Measurements from ENCODE around the gene CTBS.
"Not testable (repeated sequence)": the region's sequence is repeated elsewhere in the genome, so short reads cannot be mapped to it uniquely, and the experiment has no call there.

The CTBS gene

DNA sequence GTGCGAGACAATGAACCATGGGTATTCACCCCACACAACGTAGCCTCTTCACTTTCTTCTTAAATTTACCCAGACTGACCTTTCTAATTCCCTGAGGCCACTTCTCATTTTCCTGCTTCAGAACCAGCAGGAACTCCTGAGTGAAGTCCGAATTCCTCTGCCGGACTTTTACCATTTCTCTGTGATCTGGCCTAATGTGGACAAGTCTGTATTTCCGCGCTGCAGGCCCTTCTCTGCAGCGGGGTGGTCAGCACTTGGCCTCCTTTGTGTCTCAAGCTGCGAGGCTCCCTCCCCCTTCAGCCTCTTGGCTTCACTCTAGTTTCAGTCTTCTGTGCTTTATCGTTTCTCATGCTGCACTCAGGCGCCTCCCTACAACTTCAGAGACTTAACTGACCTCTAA lies 9.4 kb upstream of the CTBS start:
- DNase-seq: no peak

DNA sequence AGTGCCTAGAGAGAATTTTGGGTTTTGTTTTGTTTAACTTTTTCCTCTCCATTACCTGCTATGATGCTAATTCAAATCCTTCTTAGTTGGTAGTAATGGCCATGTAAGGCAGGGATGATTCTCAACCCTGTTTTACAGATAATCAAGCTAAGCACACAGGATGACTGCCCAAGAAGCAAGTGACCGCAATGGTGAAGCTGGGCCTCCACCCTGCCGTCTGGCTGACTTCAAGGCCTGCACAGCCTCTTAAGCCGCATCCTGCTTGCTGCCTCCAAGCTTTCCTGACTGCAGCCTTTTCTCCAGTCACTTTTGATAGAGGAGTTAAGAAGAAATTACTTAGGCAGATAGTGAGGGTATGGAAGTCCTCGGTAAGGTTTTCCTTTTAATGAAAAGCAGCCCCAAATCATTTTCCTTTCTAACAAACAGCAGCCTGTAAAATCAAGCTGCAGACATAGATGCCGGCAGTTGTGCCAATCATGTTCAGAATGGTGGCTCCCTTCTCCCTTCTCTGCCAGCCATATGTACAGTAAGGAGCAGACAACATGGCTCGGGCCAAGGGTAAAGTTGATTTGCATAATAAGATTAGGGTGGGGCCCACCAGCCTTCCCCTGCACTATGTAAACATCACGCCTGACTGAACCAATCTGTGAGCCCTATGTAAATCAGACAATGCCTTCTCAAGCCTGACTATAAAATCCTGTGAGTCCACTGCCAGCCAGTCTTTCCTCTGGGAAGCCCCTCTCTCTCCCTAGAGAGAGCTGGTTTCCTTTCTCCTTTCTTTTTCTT lies 8.8 kb upstream of the CTBS start:
- DNase-seq: no peak

DNA sequence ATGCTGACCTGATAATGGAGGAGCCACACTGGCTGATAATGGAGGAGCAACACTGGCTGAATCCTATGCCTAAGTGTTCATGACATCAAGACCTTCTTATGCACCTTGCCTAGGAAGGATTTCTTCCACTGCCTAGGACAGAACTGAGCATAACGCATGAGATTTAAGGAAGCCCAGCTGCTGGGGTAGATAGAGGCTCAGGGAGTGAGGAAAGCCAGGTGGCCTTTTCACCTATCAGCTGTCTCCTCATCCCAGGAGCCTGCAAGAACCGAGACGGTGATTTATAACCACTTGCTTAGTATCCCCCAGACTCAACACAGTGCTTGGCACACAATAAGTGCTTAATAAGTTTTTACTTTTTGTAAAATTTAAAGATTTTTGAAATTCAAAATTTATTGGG lies 7.4 kb upstream of the CTBS start:
- no peak for DNase-seq

DNA sequence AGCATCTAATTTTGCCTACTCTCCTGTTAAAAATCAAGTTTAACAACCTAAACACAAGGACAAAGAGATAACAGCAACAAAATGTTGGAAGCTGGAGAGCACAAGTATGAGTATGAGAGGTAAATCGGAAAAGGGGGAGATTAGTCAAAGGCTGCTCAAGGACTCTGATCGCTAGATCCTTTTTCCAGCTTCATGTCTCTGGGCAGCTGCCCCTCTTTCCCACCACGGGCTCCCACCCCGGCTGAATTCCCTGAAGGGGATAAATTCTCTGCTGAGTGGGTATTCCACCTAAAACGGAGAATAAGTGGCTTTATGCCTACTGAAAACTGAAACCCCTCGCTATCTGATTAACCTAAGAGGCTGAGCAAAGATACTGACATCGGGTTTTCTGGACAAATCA lies 696 bp upstream of the CTBS start:
- no peak for DNase-seq

DNA sequence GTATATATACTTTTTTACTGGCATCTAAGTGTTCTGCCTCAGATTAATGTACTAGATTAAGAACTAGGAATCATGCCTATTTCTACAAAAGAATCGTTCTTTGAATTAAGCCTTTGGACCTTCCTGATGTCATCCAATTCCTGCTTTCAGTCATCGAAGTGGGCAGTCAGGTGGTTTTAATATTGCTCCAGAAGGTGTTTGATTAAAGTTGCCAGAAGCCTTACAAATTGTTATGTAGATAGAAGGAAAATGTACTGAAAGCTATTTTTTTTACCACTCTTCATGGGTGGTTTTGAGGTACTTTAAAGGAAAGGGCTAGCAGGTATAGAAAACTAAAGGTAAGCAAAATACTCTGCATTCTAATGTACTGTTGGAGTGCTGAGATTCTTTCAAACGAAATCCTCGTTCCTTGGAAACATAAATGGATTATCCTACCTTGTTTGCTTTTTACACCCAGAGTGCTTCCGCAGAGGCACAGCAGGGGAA lies 716 bp downstream of the CTBS start:
- DNase-seq: no peak

DNA sequence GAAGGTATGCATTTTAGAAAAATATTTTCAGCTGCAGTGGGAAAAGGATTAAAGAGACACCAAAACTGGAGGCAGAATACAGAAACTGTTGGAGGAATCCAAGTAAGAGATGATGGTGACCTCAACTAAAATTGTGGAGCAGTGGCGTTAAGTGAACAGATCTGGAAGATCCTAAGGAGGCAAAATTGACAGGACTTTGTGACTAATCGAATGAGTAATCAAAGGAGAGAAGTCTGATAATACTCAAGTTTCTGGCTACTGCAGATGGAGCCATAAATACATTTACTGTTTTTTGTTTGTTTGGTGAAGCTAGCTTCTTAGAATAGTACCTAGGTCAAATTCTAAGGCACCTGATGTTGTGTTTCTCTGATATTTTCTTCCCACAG lies 3.1 kb downstream of the CTBS start:
- no peak for DNase-seq

DNA sequence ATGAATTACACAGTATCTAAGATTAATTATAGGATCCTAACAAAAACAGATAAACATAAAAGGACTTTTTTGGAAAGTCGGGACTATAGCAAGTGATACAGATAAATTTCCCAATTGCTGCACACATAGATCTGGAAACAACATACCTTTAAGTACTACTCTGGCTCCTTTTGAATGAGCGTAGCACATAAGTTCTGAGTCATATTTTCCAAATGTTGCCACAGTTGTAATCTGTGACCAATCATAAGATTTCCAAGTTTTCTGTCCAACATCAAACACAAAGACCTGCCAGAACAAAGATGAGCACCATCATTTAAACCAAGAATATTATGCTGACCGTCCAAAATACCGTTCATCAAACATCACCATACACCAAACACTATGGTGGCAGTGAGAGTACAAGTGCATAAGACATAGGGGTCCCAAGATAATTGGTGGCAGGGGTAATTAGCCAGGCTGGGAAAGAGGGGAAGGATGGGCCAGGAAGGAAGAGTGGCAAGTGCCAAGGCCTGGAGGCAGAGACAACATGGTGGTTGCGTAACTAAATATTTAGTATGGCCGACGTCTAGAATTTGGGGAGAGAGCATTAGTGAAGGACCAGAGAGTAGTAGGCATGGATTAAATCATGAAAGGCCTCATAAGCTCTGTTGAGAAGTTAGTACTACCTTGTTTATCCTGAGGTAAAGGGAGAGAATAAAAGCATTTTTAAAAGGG lies 3.6 kb downstream of the CTBS start:
- DNase-seq: no peak

DNA sequence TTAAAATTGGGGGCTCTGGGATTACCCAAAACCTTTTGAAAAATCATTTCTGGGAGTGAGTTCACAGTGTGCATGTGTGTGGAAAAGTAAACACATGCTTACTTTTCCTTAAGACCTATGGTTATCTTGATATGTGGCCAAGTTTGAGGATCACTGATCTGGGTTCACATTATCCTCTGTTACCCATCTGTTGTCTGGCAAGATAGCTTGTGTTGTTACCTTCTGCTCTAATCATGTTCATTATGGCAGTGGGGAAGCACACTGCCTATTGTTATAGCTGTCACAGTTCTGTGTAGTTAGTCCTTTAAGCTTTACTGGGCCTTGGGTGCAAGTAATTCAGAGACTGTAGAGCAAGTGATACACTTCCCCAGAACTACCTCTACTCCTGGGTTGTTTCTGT lies 5.0 kb downstream of the CTBS start:
- DNase-seq: no peak

DNA sequence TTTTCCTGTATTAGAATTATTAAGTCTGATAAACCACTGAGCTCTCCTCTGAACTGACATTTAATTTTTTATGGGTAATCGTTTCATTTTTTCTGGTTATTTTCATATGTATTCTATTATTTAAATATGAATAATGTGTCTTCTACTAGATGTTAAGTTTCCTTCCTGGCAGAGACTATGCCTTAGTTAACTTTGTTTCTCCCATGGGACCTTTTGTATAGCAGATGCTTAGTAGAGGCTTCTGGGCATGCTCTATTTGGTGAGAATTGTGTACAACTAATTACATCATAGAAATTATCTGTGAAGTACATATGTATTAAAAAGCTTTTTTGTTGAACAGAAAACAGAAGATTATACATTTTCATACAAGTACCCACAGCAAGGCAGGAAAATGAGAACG lies 23.4 kb downstream of the CTBS start:
- DNase-seq: no peak

DNA sequence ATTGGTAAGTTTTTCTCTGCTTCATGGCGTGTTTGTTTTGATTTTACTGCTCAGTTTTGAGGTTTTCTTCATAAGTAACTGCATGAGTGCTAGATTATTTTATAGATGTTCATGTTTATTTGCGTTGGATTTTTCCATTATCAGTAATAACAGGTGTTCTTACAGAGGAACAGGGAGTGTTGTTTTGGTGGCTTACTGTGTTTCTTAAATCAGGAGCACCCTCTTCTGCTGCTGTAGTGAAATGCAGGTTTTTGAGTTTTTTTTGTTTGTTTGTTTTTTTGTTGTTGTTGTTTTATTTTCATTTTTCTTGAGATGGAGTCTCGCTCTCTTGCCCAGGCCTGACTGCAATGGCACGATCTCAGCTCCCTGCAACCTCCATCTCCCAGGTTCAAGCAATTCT lies 32.6 kb downstream of the CTBS start:
- no peak for DNase-seq

DNA sequence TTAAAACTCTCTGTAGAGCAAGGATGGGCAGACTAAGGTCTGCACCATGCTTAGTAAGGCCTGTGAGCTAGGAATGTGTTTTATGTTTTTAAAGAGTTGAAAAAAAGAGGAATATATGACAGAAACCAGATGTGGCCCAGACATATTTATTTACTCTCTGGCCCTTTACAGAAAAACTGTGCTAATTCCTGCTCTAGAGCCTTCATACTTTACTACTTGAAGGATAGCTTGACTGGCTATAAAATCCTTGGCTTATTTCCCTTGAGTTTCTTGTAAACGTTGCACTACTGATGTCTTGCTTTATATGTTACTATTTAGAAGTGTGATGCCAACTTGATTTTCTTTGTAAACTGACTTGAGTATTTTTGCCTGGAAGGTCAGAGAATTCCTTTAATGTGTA lies 33.5 kb downstream of the CTBS start:
- DNase-seq: no peak

DNA sequence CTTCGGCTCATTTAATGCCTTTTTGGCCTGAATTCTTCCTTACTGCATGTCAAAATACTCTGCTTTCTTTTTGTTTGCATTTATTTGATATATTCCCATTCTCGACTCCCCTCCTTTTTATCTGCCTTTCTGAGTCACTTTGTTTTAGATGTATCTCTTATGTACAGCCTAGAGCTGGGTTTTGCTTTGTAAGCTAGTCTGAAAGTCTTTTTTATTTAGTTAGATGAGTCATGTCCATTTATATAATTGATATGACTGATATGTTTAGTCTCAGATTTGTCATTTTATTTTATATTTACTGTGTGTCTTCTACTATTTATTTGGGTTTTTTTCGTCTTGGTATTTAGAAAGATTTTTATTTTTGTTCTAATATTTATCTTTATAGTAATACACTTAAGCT lies 34.3 kb downstream of the CTBS start:
- DNase-seq: no peak

DNA sequence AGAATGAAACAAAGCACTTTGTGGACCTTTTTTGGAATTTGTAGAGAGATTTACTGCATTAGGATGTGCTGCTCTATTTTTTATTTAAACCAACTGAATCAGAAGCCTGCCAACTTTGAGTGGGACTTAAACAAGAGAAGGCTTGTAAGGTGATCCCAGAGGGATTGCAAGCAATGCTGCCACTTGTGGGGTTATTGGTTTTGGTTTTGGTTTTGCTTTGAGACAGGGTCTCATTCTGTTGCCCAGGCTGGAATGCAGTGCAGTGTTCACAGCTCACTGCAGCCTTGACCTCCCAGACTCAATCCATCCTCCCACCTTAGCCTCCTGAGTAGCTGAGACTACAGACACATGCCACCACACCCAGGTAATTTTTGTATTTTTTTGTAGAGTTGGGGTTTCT lies 35.6 kb downstream of the CTBS start:
- no peak for DNase-seq

DNA sequence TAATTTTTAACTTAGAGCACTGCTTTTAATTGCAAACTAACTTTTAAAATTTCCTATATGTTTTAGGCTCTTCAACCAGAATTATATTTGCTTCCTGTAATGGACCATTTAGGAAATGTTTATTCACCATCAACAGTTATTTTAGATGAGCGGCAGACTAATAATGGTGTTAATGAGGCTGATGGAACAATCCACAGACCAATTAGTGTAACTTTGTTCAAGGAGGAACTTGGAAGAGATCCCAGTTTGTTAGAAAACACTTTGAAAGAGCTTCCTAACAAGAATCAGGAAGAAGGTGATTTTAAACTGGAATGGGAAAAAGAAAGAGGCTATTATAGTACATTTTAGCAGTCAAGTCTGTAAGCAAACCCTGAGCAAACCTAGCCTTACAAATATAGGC lies 48.5 kb downstream of the CTBS start:
- no peak for DNase-seq

DNA sequence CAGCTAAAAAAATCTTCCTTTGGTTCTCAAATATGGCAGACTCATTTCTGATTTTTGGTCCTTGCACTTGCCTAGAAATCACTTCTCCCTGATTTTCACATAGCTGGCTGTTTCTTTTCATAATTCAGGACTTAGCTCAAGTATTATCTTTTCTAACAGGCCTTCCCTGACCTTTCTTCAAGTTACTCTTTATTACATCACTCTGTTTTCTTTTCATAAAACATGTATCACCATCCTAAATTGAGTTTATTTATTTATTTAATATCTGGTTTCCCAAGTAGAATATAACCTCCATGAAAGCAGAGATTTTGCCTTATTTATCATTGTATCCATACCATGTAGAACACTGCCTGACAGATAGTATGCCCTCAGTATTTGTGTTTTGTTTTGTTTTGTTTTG lies 49.6 kb downstream of the CTBS start:
- no peak for DNase-seq

DNA sequence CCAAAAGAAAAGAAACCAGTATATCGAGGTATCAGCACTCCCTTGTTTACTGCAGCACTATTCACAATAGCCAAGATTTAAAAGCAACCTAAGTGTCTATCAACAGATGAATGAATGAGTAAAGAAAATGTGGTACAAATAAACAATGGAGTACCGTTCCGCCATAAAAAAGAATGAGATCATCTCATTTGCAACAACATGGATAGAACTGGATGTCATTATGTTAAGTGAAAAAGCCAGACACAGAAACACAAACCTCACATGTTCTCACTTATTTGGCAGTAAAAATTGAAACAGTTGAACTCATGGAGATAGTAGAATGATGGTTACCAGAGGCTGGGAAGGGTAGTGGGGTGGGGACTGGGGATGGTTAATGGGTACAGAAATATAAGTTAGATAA lies 63.6 kb downstream of the CTBS start:
- no peak for DNase-seq

DNA sequence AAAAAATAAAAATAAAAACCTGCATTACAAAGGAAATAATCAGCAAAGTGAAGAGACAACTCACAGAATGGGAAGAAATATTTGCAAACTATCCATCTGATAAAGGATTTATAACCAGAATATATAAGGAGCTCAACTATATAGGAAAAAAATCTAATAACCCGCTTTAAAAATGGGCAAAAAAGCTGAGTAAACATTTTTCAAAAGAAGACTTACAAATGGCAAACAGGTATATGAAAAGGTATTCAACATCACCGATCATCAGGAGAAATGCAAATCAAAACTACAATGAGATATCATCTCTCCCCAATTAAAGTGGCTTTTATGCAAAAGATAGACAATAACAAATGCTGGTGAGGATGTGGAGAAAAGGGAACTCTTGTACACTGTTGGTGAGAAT lies 64.1 kb downstream of the CTBS start:
- DNase-seq: no peak

DNA sequence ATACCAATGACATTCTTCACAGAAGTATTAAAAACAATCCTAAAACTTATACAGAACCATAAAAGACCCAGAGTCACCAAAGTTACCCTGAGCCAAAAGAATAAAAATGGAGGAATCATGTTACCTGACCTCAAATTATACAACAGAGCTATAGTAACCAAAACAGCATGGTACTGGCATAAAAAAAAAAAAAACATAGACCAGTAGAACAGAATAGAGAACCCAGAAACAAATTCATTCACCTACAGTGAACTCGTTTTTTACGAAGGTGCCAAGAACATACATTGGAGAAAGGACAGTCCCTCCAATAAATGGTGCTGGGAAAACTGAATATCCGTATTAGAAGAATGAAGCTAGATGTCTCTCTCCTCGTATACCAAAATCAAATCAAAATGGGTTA lies 65.2 kb downstream of the CTBS start:
- DNase-seq: no peak

DNA sequence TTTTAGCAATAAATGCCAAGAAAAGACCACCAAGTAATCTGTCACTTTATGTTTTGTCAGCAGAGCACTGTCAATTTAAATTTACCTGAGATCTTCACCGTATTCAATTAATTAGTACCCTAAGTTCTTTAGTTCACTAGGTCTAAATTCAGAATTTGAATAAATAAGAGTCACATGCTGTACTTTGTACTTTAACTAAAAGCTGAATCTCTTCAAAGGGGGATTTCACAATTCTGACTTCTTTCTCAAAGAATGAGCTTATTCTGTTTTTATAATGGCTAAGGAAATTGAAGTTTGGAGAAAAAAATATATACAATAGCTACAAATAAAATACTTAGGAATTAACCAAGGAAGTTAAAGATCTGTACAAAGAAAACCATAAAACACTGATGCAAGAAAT lies 65.7 kb downstream of the CTBS start:
- no peak for DNase-seq

DNA sequence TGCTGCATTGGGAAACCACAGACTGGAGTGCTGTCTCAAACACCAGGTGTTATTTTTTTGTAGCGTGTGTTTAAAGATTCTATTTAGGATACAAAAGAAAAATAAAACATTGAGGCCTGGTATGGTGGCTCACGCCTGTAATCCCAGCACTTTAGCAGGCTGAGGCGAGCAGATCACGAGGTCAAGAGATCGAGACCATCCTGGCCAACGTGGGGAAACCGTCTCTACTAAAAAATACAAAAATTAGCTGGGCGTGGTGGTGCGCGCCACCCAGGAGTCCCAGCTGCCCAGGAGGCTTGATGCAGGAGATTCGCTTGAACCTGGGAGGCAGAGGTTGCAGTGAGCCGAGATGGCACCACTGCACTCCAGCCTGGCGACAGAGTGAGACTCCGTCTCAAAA lies 66.4 kb downstream of the CTBS start:
- DNase-seq: not testable (repeated sequence)

DNA sequence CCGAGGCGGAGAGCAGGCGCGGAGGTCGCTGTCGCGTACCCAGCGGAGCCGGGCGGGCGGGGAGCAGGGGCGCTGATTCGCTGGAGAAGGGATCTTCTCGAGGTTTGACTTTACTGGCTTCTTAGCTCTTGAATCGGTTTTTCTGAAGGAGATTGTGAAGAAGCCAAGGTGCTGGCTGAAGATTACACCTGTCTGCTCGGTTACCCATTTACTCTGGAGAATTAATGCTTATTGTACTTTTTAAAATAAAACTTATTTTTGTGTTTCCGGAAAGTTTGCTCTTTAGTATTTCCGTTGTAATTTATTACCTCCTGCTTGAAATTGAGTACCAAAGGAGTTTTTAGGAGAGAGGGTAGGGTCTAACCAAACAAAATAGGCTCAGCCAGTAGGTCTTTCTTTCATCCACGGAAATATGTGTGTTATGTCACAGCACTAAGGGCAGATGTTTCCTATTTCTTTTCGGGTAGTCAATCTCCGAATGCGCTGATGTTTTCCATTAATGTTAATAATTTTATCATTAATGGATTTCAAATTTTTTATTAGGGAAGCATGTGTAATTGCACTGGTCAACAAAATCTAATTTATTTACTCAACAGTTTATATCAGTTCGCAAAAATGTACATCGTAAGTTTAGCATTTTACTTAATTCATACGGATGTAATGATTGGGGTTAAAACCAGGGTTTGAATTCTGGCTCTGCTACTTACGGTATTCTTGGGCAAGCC lies 67.3 kb downstream of the CTBS start:
- DNase-seq: no peak

DNA sequence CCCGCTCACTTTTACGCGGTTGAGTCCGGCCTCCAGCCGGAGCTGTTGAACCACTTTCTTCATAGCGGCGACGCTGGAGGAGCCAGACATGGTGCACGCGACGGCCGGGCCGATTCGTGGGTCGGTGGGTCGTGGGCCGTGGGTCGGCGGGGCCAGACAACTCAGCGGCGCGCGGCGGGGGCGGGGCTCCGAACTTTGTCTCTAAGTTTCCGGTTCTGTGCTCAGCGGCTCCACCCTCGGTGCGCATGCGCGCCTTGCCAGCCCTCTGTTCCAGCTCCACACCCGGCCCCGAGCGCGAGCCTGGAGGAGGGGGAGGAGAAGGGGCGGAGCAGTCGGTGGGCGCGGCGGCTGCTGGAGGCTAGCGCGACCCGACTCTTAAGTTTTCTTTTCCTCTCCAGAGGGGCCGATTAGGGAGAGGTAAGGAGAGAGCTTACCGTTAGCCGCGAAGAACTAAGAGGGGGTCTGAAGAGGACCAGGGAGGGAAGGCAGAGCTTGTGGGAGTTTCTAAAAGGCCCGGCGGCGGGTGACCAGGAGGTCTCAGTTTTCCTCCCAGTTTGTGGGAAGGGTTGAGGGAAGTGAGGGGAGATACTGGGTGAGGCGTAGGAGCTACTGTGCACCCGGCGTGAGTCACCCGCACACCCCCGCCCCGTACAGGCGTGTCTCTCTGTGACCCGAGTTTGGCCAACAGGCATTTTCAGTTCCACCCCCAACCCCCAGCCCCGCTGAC lies 68.1 kb downstream of the CTBS start, which contains the start of the genes GNG5 and SPATA1:
Gene GNG5 (minus strand): TSS at position 580 of the 727 bp plus-strand sequence. CDS start 490 bp downstream, at position 90.
Gene SPATA1 (plus strand): TSS at position 385 of the 727 bp plus-strand sequence. CDS start 9,974 bp downstream, outside the sequence.
- DNase-seq: peak; percentile 97

DNA sequence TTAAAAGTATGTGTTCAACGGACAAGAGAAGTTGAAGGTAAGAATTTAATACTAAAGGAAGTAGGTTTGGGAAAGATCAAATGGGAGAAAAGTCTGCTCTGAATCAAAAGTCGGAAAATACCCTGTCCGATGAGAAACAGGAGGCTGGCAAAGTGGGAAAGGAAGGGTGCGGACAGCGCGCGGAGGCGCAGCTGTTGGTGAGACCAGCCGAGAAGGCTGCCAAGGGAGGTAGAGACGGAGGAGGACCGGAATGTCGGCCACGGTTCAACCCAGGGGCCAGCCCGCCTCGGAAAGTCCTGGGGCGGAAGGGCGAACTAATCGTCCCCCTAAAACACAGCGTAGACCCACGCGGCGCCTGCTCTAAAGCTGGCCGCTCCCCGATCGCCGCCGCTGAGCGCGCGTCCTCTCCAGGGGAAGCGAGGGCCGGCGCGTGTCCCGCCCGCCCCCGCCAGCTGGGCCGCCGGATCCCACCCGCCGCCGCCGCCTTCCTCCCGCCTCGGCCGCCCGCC lies 68.7 kb downstream of the CTBS start:
- no peak for DNase-seq
